HEK293 (cell line): ENCODE measurements around the gene ZBTB44.
"Not testable (repeated sequence)": the region's sequence is repeated elsewhere in the genome, so short reads cannot be mapped to it uniquely, and the experiment has no call there.

Source experiments
- CTCF ChIA-PET: fragments of 350-600 bp; formaldehyde crosslinking; extraction: SDS; loops from one replicate; lab custom pipeline; 2021; ENCODE audit warnings: antibody characterized with exemption; lab: Yijun Ruan, JAX
- POLR2A ChIA-PET: fragments of 300-600 bp; formaldehyde crosslinking; extraction: SDS; loops from one replicate; lab custom pipeline; 2020; ENCODE audit warnings: antibody characterized with exemption, inconsistent platforms; lab: Yijun Ruan, JAX
- H3K27ac ChIP-seq: fragments of 200-500 bp; sonication (Bioruptor generic); 2 replicates; pipeline ENCODE4 v1.5.1; 2014; ENCODE audit warnings: low read depth, low read length, control low read depth, inconsistent platforms; ENCODE audit errors: extremely low read depth
- H3K36me3 ChIP-seq, 2 experiments: fragments of 200-500 bp in 1 of 2; sonication (Bioruptor generic) in 1 of 2; 1 replicate in 1 of 2; 2 replicates in 1 of 2; pipeline ENCODE4 v1.5.1; 2014 to 2017; ENCODE audit warnings: inconsistent platforms in 2 of 2, low read length in 2 of 2; ENCODE audit not compliant: control insufficient read depth in 2 of 2, insufficient read depth in 1 of 2
- H3K4me1 ChIP-seq: fragments of 200-500 bp; sonication (Bioruptor generic); 2 replicates; pipeline ENCODE4 v1.5.1; 2014; ENCODE audit warnings: mild to moderate bottlenecking, low read length, inconsistent platforms; ENCODE audit not compliant: control insufficient read depth, insufficient read depth
- H3K4me3 ChIP-seq: 2 replicates; pipeline ENCODE4 v1.5.1; 2011; ENCODE audit warnings: low read depth, mild to moderate bottlenecking, control low read depth, low read length, moderate library complexity
- H3K9me3 ChIP-seq: fragments of 200-500 bp; sonication (Bioruptor generic); 2 replicates; pipeline ENCODE4 v1.5.1; 2014; ENCODE audit warnings: low read depth, low read length, inconsistent platforms; ENCODE audit not compliant: control insufficient read depth, insufficient read depth
- BCL11B ChIP-seq: fragments of 450-650 bp; formaldehyde crosslinking; IDR thresholded peaks from 2 replicates; pipeline ENCODE4 v1.5.1; 2016; ENCODE audit warnings: low read depth, missing biosample characterization, missing genetic modification characterization
- PRDM1 ChIP-seq: fragments of 450-650 bp; formaldehyde crosslinking; IDR thresholded peaks from 2 replicates; pipeline ENCODE4; 2016; ENCODE audit warnings: missing biosample characterization, missing genetic modification characterization
- TCF7L2 ChIP-seq: IDR thresholded peaks from 2 replicates; pipeline ENCODE4 v1.6.1; 2011; ENCODE audit warnings: low read depth, mild to moderate bottlenecking, inconsistent platforms, low read length, moderate library complexity, borderline replicate concordance
- WT1 ChIP-seq: fragments of 450-650 bp; formaldehyde crosslinking; IDR thresholded peaks from 2 replicates; pipeline ENCODE4 v1.5.1; 2016; ENCODE audit warnings: missing biosample characterization, missing genetic modification characterization
- YY2 ChIP-seq: fragments of 450-650 bp; formaldehyde crosslinking; IDR thresholded peaks from 2 replicates; pipeline ENCODE4 v1.5.1; 2016; ENCODE audit warnings: missing biosample characterization, missing genetic modification characterization
- ZBTB1 ChIP-seq: fragments of 450-650 bp; formaldehyde crosslinking; IDR thresholded peaks from 2 replicates; pipeline ENCODE4 v1.5.1; 2016; ENCODE audit warnings: missing biosample characterization, missing genetic modification characterization
- ZBTB26 ChIP-seq: fragments of 450-650 bp; formaldehyde crosslinking; optimal IDR thresholded peaks from 2 replicates; pipeline ENCODE3; 2016; ENCODE audit warnings: missing biosample characterization, mild to moderate bottlenecking, missing genetic modification characterization
- ZEB2 ChIP-seq: fragments of 450-650 bp; formaldehyde crosslinking; IDR thresholded peaks from 2 replicates; pipeline ENCODE4 v1.5.1; 2016; ENCODE audit warnings: missing biosample characterization, missing genetic modification characterization
- ZFHX2 ChIP-seq: fragments of 450-650 bp; formaldehyde crosslinking; conservative IDR thresholded peaks from 2 replicates; pipeline ENCODE4 v1.5.1; 2016; ENCODE audit warnings: missing biosample characterization, missing genetic modification characterization
- ZNF10 ChIP-seq: fragments of 450-650 bp; formaldehyde crosslinking; IDR thresholded peaks from 2 replicates; pipeline ENCODE4 v1.5.1; 2017; ENCODE audit warnings: missing biosample characterization, missing genetic modification characterization
- ZNF114 ChIP-seq: fragments of 450-650 bp; formaldehyde crosslinking; IDR thresholded peaks from 2 replicates; pipeline ENCODE4 v1.5.0; 2017; ENCODE audit warnings: missing biosample characterization, missing genetic modification characterization
- ZNF157 ChIP-seq: fragments of 450-650 bp; formaldehyde crosslinking; IDR thresholded peaks from 2 replicates; pipeline ENCODE4 v1.5.1; 2016; ENCODE audit warnings: missing biosample characterization, missing genetic modification characterization
- ZNF169 ChIP-seq: fragments of 450-650 bp; formaldehyde crosslinking; IDR thresholded peaks from 2 replicates; pipeline ENCODE4 v1.5.1; 2016; ENCODE audit warnings: missing biosample characterization, missing genetic modification characterization
- ZNF529 ChIP-seq: fragments of 450-650 bp; formaldehyde crosslinking; IDR thresholded peaks from 2 replicates; pipeline ENCODE4 v1.5.1; 2017; ENCODE audit warnings: missing genetic modification characterization, missing biosample characterization; ENCODE audit not compliant: insufficient replicate concordance
- ZNF623 ChIP-seq: fragments of 450-650 bp; formaldehyde crosslinking; IDR thresholded peaks from 2 replicates; pipeline ENCODE4 v1.5.1; 2016; ENCODE audit warnings: missing biosample characterization, missing genetic modification characterization
- ZSCAN4 ChIP-seq: fragments of 450-650 bp; formaldehyde crosslinking; IDR thresholded peaks from 2 replicates; pipeline ENCODE4 v1.5.1; 2017; ENCODE audit warnings: missing biosample characterization, missing genetic modification characterization

The ZBTB44 gene

GRCh38 chr11:130198292-130198691 lies 116.4 kb downstream of the ZBTB44 start (continued):
- TF ChIP-seq BCL11B (tag by site-specific recombination) (no peak), ZBTB26 (tag by site-specific recombination) (no peak), ZNF157 (tag by site-specific recombination) (no peak)

DNA sequence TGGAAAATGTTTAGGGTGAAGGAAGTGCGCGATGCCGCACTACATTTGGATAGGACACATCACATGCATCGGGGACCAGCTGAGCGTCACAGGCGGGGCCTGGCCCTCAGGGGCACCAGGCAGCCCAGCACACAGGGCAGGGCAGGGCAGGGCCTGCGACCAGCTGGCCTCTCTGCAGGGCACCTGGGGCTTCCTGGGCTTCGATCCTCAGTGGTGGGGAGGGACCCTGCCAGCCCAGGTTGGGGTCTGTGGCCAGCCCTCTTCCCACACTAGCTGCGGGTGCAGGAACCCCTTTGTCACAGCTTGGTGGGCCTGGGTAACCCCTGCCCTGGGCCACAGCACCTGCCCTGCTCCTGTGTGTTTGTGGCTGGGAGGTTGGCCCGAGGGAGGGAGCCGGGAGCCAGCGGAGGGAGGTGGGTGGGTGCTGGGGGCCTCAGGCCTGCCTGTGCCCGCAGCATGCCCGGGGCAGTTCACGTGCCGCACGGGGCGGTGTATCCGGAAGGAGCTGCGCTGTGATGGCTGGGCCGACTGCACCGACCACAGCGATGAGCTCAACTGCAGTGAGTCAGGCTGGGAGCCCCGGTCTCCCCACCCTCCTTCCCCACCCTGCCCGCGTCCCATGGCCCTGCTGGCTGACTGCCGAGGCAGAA lies 117.2 kb downstream of the ZBTB44 start:
- Histone ChIP-seq H3K4me1 (no peaks in the 10 kb centered on the region), H3K36me3 (no peaks in the 10 kb centered on the region), H3K27ac (no peak overlapping the region), H3K4me3 (no peak overlapping the region), H3K9me3 (no peaks in the 10 kb centered on the region)
- ChIA-PET POLR2A (no interaction called here), CTCF (interaction anchor here (0.6 kb wide), 1 partner anchor 185 kb away, joined by 3 read pairs; no protein-coding TSS in a partner anchor)
- TF ChIP-seq ZNF529 (tag by site-specific recombination) (no peak), ZNF623 (tag by site-specific recombination) (no peak), ZNF169 (tag by site-specific recombination) (no peak)
- TF ChIP-seq, all 188 proteins: peak for 0

- ChIA-PET CTCF (interaction anchor here (0.6 kb wide), 1 partner anchor 36 kb away, joined by 5 read pairs; no protein-coding TSS in a partner anchor), POLR2A (no interaction called here)
- Histone ChIP-seq H3K9me3 (no peaks in the 10 kb centered on the region), H3K27ac (no peak overlapping the region), H3K4me1 (no peaks in the 10 kb centered on the region), H3K4me3 (no peak overlapping the region), H3K36me3 (no peaks in the 10 kb centered on the region)
- TF ChIP-seq ZSCAN4 (tag by site-specific recombination) (peak; percentile 84; the same call in 1 of the 2 replicates), WT1 (tag by site-specific recombination) (no peak)
Measured at GRCh38 chr11:130194241-130195023, 120.3 kb downstream of the ZBTB44 start.

GRCh38 chr11:130193551-130193950 lies 121.2 kb downstream of the ZBTB44 start:
- CTCF ChIA-PET, H3K27ac ChIP-seq, H3K36me3 ChIP-seq, H3K9me3 ChIP-seq, H3K4me1 ChIP-seq, H3K4me3 ChIP-seq: not testable (repeated sequence)
- POLR2A ChIA-PET = interaction anchor here (0.7 kb wide), 1 partner anchor 723 kb away, joined by 3 read pairs; the partner anchor contains the start of gene SNX19

DNA sequence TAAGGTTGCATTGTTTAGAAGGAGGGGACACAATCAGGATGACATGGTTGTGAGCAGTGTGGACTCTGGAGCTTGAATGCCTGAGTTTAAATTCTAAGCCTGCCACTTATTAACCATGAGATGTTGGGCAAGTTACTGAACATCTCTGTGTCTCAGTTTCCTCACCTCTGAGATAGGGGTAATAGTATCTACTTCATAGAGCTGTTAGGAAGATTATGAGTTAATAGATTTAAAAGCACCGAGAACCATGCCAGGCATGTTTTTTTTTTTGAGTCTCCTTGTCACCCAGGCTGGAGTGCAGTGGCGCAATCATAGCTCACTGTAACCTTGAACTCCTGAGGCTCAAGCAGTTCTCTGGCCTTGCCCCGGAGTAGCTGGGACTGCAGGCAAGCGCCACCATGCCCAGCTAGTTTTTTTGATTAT lies 121.9 kb downstream of the ZBTB44 start:
- no peak for TF ChIP-seq ZEB2
- TF ChIP-seq YY2 = no peak
- no peak for TF ChIP-seq PRDM1
- no peak for TF ChIP-seq ZNF114 (tag by site-specific recombination)
- no peak for TF ChIP-seq ZFHX2 (tag by site-specific recombination)
- TF ChIP-seq ZBTB1 (tag by site-specific recombination) = no peak
- no peak for TF ChIP-seq TCF7L2
- TF ChIP-seq ZNF10 (tag by site-specific recombination) = no peak
- TF ChIP-seq, all 188 proteins: peak for 0
- Histone ChIP-seq H3K36me3 (no peaks in the 10 kb centered on the region), H3K9me3 (no peaks in the 10 kb centered on the region), H3K4me1 (no peaks in the 10 kb centered on the region), H3K27ac (no peak overlapping the region), H3K4me3 (no peak overlapping the region)
- ChIA-PET POLR2A (interaction anchor here (0.7 kb wide), 2 partner anchors 463 to 724 kb away, joined by 3 read pairs; partner anchors contain the start of gene SNX19), CTCF (interaction anchor here (0.8 kb wide), 1 partner anchor 9 kb away, joined by 4 read pairs; no protein-coding TSS in a partner anchor)
